ENCODE data around the gene ITGB7. TPM values are rescaled to one million over a fixed set of nuclear protein-coding genes. Genes with fewer than 3 reads are reported as not detected.
"Not testable (repeated sequence)": the region's sequence is repeated elsewhere in the genome, so short reads cannot be mapped to it uniquely, and the experiment has no call there.

The ITGB7 gene
- total RNA-seq, 1 donor from 2014 or later = 7.0 TPM

GRCh38 chr12:53217051-53217930 is 10.2 kb upstream of the ITGB7 start:
- peak; percentile 29 for ATAC-seq

DNA sequence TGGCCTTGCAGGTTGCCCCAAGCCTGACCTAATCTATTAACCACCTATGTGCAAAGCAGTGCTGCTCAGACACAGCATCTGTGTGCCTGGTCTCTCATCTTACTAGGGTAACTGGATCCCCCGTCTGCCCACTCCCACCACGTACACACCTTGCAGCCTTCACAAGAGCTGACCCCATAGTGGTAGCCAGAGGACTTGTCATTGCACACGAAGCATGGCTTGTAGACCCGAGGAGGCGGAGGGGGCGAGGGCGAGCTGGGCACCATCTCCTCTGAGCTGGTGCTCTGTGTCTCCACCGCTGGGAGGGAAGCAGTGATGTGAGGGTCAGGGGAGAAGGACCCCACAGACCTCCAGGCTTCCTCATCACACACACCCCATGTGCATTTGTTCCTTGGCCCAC is 8.4 kb upstream of the ITGB7 start:
- no peak for ATAC-seq

DNA sequence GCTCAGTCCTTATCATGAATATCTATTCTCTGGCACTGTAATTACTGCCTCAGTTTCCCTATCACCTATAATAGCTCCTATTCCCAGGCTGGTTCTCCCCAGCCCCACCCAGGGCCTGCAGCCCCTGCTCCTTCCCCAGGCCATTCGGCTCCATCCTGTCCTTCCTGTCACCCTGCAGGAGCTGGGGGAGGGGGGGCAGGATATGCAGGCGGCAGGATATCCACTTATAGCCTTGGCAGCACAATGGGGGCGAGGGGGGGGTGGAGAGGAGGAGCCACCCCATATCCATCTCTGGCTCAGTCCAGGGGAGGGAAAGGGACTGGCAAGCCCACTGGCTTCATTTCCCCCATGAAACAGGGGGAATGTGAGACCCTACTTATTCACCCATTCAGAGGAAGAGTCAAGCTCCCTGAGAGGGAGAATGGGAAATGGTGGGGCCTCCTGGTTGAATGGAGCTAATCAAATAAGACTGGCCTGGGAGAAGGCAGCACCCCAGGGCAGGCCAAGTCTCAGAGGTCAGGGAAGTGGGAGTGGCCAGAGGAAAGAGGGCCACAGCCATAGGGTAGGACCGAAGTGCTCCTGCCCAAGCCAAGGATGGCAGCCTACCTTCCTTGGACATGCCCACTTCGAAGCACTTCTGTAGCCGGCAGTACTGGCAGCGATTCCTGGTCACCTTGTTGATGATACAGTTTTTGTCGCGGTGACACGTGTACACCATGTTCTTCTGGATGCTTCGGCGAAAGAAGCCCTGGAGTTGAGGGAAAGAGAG is 7.8 kb upstream of the ITGB7 start:
- ATAC-seq = no peak

- ATAC-seq = no peak
Measured at GRCh38 chr12:53214221-53214620, 7.2 kb upstream of the ITGB7 start.

DNA sequence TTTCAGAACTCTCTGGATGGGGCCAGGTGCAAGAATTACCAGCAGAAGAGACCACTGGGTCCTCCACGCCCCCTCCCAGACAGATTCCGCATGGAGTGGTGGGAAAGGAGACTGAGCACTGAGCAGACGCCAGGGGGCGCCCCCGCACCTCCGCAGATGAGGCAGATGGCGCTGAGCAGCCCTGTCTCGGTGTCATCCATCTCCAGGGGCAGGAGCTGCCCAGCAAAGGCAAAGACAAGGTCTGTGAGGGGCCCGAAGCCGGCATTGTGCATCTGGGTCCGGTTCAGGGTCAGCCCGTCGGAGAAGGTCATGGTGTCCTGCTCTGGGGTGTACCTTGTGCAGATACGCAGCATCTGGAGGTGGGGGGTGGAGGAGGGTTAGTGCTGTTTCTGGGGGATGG is 6.3 kb upstream of the ITGB7 start:
- ATAC-seq = peak; percentile 38

DNA sequence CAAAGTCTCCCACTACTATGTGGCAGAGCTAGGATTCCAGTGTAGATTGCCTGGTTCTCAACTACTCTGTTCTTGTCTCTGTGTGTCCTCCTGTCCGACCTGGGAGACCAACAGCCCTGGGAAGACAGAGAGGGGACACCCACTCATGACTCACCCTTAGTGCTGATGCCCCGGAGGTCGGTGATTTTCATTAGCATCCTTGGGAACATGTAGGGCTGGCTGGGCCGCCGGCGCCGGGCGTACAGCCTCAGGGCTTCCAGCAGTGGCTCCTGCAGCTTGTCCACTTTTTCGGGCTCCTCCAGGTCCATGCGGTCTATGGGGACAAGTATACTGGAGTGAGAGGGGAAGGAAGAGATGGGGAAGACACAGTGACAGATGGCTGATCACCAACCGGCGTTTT is 5.9 kb upstream of the ITGB7 start:
- no peak for ATAC-seq

GRCh38 chr12:53211476-53212381 is 4.7 kb upstream of the ITGB7 start:
- ATAC-seq = no peak

DNA sequence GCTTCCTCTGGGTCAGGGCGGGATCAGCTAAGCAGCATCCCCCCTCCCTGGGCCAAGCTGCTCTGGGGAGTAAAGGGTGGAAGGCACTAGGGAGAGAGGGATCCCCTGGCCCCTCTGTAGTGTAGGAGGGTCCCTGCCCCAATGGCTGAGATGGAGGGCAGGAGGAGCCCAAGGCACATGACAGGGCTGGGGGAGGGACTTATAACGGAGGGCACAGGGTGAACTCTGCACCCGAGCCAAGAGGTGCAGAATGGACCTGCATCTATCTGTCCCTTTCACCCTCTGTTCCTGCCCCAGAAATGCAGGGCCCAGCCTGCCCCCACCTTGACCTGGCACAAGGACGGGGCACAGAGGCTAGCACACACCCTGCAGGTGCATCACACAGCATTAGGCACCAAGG is 3.8 kb upstream of the ITGB7 start:
- peak; percentile 1 for ATAC-seq

DNA sequence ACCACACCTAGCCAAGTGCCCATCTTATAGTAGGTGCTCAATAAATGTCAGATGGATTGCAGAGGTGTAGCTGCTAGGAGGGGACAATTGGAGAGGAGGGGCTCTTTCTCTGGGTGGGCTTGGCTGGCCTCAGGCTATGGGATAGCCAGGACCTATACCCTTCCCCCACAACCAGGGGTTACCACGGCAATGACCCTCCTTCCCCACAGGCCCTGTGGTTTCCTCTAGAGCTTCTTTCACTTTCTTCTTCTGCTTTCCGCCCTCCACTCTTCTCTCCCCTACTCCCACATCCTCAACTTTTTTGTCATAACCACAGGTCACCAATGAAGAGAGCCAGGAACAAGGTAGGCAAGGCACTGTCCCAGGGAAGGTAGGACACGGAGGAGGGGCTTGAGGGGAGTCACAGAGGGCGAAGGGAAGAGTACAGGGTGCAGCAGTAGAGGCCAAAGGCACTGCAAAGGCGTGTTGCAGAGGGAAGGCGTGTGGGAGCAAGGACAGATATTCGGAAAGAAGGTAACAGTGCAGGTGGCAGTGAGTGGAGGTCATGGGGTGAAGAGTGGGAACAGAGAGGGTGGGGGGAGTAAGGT is 1.9 kb upstream of the ITGB7 start:
- peak; percentile 4 for ATAC-seq

DNA sequence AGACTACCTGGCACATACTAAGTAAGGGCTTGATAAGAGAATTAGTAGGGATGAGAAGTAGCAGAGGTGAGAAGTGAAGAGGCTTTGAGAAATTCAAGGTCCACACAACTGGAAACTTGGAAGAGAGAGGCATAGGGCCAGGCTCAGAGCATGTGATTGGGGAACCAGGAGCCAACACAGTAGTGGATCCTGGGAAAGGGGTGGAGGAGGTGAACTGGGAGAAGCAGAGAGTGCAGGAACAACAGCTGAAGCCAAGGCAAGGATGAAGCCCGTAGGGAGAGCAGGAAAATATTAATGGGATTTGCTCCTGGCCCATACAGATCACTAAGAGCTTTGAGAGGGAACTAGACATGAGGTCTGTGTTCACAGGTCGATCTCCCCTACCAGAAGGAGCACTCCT is 1.4 kb upstream of the ITGB7 start:
- no peak for ATAC-seq

- peak; percentile 13 for ATAC-seq
Measured at GRCh38 chr12:53205747-53206419, 1.2 kb downstream of the ITGB7 start.

DNA sequence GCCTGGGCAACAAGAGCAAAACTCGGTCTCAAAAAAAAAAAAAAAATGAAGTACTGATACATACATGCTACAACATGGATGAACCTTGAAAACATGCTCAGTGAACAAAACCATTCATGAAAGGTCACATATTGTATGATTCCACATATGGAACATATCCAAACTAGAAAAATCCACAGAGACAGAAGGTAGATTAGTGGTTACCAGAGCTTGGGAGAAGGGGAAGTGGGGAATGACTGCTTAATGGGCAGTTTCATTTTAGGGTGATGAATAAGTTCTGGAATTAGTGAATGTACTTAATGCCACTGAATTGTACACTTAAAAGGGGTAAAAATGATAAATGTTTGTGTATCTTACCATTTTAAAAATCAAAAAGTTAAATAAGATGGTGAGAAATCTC is 2.7 kb downstream of the ITGB7 start:
- no peak for ATAC-seq

- not testable (repeated sequence) for ATAC-seq
Measured at GRCh38 chr12:53202316-53202715, 4.7 kb downstream of the ITGB7 start.

DNA sequence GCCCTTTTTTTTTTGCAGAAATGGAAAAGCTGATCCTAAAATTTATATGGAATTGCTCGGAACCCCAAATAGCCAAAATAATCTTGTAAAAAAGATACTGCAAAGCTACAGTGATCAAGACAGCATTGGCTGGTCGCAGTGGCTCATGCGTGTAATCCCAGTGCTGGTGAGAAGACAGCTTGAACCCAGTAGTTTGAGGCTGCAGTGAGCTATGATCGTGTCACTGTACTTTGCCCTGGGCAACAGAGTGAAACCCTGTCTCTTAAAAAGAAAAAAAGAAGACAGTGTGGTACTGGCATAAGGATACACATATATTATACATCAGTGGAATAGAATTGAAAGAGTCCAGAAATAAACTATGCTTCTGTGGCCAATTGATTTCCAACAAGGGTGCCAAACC is 5.4 kb downstream of the ITGB7 start:
- no peak for ATAC-seq

- no peak for ATAC-seq
Measured at GRCh38 chr12:53201177-53201541, 5.9 kb downstream of the ITGB7 start.

DNA sequence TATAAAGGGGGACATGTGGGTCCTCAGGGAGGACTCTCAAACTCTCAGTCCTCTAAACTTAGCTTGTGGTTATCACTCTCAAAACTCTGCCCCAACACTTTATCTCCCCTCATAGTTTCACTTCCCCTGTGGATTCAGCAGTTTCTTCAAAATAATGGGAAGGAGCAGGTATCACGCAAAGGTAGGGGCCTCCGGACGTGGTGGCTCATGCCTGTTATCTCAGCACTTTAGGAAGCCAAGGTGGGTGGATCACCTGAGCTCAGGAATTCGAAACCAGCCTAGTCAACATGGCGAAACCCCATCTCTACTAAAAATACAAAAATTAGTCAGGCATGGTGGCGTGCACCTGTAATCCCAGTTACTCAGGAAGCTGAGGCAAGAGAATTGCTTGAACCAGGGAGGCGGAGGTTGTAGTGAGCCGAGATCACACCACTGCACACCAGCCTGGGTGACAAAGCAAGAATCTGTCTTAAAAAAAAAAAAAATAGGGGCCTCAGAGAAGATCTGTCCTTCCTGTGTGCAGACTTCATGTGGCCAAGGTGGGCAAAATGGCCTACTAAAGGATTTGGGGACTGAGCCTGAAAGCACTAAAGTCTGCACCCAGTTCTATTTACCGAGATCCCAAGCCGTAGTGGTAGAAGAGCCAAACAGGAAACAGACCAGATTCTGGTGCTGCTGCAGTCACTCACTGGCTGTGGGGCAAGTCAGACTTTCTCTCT is 6.4 kb downstream of the ITGB7 start:
- no peak for ATAC-seq

GRCh38 chr12:53200107-53200457 is 7.0 kb downstream of the ITGB7 start:
- no peak for ATAC-seq

- ATAC-seq = no peak
Measured at GRCh38 chr12:53199700-53200099, 7.4 kb downstream of the ITGB7 start.

DNA sequence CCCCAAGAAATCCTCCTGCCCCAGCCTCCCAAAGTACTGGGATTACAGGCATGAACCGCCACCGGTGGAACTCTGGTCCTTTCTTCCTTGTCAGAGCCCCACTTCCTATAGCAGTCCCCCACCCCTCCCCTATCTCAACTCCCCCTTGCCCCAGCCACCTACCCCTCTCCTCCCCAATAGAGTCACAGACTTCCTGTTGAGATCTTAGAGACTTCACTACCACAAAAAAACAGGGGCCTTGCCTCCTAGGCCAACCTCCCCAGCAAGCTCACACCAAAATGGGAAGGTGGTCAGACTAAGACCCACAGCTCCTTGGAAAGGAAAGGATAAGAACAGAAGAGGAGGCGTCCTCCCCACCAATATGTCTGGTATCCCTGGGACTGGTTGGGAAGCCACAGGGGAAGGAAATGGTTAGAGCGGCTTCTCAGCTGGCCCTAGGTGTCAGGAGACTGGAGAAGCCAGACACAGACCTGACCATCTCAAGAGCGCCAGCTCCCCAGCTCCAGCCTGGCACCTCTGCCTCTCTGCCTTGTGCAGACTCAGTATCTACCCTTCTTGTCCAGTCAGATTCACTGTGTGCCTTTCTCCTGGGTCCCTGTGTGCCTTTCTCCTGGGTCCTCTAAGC is 8.5 kb downstream of the ITGB7 start:
- ATAC-seq = no peak

DNA sequence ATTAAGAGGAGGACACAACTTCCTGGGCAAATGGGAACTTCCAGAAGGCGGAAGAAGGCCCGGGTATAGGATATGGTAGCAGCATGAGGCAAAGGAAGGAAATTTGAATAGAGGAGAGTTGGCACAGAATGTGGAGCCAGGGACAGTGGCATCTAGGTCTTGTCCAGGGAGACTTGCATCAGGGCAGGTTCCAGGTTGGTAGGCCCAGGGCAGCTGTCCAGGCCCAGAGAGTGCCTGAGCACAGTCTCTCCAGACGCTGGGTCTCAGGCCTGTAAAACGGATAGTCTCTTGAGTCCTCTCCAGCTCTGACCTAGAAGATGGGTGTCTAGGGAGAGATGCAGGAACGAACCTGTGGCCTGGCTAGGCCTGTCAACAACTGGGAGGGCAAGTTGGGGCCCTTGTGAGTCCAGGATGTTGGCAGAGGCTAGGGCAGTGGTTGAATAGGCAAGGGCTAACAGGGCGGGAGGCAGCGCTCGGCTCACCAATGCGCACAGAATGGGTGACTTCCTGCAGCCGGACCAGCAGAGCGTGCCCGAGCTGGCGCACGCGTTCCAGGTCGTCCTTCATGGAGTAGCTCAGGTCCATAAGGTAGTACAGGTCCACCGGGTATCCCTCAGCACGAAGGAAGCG is 9.9 kb downstream of the ITGB7 start:
- peak; percentile 27 for ATAC-seq
